ENCODE results near the gene MYO15B.

MYO15B gene

GRCh38 chr17:75665981-75666380 lies 78.4 kb downstream of the MYO15B start:
- DNase-seq (ENCODE audit: low read depth in 3 of 3) = no peak

- peak; percentile 93 to 98 (median 93) for DNase-seq (ENCODE audit: low read depth in 3 of 3)
These were observed 79.6 kb downstream of the MYO15B start, which contains the start of the genes RECQL5 and SAP30BP for GRCh38 chr17:75666959-75667790. RECQL5 (minus strand) TSS chr17:75667154; CDS start chr17:75666557, 597 bp downstream. SAP30BP (plus strand) TSS chr17:75667338; CDS start chr17:75667373, 35 bp downstream.

- DNase-seq (ENCODE audit: low read depth in 3 of 3) = no peak
These were observed 80.2 kb downstream of the MYO15B start for GRCh38 chr17:75667825-75668224.

GRCh38 chr17:75668489-75668888 lies 80.9 kb downstream of the MYO15B start:
- no peak for DNase-seq (ENCODE audit: low read depth in 3 of 3)

- no peak for DNase-seq (ENCODE audit: low read depth in 3 of 3)
These were observed 83.3 kb downstream of the MYO15B start for GRCh38 chr17:75670868-75671267.

GRCh38 chr17:75672011-75672410 lies 84.4 kb downstream of the MYO15B start:
- no peak for DNase-seq (ENCODE audit: low read depth in 3 of 3)

- DNase-seq (ENCODE audit: low read depth in 3 of 3) = no peak
These were observed 85.9 kb downstream of the MYO15B start for GRCh38 chr17:75673487-75673886.

Measured in stimulated activated CD4-positive, alpha-beta T cell treated with anti-CD3 and anti-CD28 coated beads, TNF-alpha, amount 100 ng/mL, for 4 hours (primary cell).